GM19240 (cell line): ENCODE results near the gene KAT7.
A peak's percentile ranks its signal among the peaks of the same experiment; 100 is the strongest.

Source experiments
- DNase-seq: peaks from one replicate; pipeline ENCODE4 v3.0.0; 2011; ENCODE audit warnings: low spot score; ENCODE audit not compliant: insufficient read length

Gene KAT7

DNA sequence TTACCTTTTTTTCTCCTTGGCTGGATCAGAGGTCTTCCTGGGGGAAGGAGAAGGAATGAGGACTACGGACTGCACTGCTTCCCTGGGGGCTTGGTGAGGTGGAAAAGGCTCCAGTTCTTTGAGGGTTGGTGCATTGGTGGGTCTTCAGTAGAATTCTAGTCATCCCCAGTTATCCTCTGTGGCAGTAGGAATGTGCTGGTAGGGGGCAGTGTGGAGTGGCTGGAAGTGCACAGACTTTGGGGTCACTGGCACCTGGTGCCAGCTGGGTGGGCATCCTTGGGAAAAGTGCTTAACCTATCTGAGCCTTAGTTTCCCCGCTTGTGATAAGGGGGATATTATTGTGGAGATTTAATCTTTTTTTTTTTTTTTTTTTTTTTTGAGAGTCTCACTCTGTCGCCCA is 53.1 kb downstream of the KAT7 start:
- no peak for DNase-seq

- no peak for DNase-seq
Measured at GRCh38 chr17:49842371-49842770, 53.9 kb downstream of the KAT7 start.

- no peak for DNase-seq
Measured at GRCh38 chr17:49842846-49843245, 54.4 kb downstream of the KAT7 start.

DNA sequence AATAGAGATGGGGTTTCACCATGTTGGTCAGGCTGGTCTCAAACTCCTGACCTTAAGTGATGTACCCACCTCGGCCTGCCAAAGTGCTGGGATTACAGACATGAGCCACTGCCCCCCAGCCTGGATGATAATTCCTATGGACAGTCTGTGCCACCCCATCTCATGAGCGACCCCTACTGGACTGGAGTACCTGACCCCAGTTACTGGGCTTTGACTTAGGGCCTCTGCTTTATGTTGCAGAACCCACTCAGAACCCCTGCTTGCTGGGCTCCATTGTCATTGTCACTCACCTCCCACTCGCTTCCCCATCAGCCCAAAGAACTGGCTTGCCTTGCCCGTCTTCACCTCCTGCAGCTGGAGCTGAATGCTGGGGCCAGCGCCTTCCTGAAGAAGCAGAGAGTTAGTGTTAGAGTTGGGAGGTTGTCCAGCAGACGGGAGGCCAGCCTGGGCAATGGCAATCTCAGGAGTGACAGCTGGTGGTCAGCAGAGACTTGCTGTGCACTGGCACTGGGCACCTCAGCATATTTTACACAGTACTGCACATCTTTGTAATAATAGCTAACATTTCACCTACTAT is 55.4 kb downstream of the KAT7 start:
- DNase-seq: no peak

DNA sequence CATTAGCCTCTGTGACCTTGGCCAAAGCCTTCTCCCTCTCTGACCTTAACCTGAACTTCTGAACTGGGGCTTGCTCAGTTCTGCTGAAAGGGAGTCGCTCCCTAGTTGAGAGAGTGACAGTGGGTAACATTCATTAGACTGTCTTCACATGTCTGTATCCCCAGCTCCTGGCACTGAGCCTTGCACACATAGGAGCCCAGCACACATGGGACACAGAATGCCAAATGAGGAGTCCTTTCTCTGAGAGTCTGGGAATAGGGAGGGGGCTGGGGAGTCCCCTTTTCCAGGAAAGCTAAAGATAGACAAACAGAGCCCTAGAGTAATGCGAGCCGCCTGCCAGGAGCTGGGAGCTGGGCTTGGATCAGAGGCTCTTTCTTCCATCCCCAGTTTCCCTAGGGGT is 56.8 kb downstream of the KAT7 start:
- DNase-seq: no peak

DNA sequence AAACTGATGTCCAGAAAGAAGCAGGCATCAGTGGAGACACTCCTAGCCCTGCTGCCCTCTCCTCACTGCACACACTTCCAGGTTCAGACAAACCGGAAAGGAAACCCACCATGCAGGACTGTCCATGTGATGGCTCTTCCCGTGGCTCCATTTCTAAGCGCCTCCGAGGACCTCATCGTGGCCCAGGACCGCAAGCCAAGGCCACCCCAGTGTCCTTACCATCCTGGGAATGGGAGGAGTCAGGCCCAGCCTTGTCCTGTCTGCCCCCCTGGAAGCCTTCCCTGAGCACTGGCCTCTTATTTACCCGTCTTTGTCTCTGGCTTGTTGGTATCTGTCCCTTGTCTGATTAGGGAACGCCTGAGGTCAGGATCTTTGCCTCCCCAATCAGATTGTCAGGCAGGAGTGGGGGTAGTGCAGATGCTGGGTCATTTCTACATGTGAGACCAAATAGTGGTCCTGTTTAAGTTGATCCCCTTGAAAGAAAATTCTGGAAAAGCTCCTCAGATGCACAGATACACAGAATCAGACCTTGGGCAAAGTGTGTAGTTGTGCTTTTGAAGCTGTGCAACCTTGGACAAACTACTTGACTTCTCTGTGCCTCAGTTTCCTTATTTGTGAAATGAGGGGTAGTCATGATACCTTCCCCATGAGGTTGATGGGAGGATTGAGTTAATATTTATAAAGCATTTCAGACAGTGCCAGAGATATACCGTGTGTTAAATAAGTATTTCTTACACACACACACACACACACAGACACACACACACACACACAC is 58.6 kb downstream of the KAT7 start:
- DNase-seq: no peak

GRCh38 chr17:49848019-49848473 is 59.6 kb downstream of the KAT7 start, which contains the start of gene TAC4:
TSS of gene TAC4 (minus strand) at chr17:49848069. CDS start at chr17:49848017, 52 bp downstream.
- no peak for DNase-seq

DNA sequence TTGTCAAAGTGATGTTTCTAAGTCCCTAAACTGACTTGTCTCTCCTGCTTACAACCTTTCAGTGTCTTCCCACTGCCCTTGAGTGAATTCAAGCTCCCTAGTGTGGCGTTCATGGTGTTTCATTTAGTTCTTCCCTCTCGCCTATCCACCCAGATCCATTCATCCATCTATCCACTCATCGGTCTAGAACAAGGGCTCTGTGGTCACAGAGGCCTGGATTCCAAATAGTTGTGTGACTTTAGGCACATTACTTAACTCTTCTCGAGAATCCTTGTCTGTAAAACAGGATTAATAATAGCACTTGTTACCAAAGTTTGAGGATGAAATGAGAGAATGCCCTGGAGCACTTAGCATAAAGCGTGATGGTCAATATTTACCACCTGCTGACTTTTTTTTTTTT is 60.3 kb downstream of the KAT7 start:
- DNase-seq: no peak

GRCh38 chr17:49850218-49850610 is 61.7 kb downstream of the KAT7 start:
- no peak for DNase-seq

- DNase-seq: no peak
Measured at GRCh38 chr17:49850772-49851386, 62.4 kb downstream of the KAT7 start.

- no peak for DNase-seq
Measured at GRCh38 chr17:49851387-49852291, 63.2 kb downstream of the KAT7 start.

DNA sequence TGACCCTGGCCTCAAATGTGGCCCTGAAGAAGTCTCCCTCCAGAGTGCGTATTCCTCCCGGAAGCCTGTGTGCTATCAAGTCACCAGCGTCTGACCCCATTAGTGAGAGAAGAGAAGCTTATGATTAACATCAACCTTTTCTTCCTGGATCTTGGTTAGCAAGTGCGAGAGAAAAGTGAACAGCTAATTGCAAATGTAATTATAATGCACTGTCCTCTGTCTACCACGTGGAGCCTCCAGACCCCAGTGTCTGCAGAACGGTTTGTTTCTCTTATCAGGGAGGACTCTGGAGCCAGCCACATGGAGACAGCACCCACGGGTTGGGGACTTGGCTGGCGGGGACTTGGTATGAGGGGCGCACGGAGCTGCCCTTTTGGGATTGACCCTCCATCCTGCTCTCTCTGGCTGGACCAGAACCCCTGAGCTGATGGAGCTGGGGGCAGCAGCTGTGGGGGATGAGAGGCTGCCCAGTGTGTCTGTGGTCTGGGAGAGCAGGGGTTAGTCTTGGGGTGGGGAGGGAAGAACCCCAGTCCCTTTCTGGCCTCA is 65.1 kb downstream of the KAT7 start:
- DNase-seq: no peak

DNA sequence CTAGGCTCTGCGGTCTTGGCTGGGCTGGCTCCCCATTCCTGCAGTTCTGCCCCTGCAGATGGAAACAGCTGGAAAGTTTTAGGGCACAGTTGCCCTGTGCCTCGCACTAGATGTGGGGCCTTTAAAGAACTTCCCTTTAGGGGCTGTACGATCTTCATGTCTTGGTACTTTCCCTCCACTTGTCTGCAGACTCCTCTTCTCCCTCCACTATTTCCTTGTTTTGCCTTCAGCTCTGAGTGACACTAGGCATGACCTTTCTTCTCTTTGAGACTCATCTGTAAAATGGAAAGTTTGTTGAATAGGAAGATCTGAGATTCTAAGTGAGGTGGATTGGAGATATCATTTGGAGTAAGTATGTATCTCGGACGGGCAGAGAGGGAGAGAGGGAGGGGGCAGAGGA is 65.6 kb downstream of the KAT7 start:
- no peak for DNase-seq

DNA sequence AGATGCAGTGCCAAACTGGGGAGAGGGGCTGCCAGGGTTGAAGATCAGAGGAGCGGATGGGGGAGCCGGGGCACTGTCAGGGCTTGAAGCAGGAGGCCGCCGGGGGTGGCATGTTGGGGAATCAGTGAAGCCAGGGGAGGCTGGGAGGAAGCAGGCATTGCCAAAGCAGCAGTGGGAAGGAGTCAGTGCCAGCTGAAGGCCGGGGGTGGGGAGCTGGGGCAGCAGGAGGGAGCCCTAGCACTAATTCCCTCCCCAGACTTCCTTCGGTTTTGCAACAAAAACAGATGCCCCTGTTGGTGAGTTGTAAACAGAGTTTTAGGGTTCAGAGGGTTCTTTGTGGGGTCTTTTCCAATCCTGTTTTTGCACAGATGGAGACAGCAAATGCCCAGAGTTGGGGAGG is 70.3 kb downstream of the KAT7 start:
- no peak for DNase-seq

DNA sequence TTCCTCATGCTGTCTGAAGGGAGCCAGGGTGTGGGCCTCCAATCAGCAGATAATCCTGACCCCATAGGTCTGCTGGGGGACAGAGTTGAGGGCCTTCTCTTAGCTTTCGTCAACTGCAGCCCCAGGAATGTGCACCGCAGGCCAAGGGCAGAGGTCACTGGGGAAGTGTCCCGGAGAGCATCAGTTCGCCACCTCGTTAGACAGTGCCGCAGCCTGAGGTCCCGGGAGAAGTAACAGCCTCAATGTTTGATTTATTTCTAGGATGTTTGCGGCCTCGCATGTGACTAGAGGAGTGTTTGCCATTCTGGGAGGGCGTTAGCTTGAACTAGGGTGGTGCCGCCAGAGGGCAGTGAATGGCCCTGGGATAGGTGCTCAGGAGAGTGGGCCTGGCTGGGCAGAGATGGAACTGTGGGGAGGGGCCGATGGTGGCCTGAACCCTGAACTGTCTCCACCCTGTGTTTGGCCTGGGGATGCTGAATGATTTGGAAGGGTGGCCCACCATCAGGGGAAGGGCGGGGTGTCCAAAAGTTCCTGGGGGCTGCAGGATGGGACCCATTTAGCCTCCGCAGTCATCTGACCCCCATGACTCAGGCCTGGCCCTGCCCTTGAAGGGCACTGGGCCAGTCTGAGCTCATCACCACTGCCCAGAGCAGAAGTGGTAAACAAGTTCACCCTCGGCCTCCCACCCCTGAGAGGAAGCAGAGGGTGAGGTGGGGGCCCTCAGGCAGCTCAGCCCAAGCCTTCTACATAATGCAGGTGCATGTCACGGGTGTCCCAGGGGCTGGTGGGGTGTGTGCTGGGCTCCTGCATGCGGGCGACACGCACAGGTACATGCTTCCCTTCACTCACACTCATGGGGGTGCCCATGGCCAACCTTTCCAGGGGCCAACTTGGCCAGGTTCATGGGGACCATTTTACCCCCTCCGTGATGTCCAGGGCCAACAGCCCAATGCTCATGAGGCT is 71.8 kb downstream of the KAT7 start:
- DNase-seq: no peak

- peak; percentile 56 for DNase-seq
Measured at GRCh38 chr17:49861150-49861884, 72.8 kb downstream of the KAT7 start.

DNA sequence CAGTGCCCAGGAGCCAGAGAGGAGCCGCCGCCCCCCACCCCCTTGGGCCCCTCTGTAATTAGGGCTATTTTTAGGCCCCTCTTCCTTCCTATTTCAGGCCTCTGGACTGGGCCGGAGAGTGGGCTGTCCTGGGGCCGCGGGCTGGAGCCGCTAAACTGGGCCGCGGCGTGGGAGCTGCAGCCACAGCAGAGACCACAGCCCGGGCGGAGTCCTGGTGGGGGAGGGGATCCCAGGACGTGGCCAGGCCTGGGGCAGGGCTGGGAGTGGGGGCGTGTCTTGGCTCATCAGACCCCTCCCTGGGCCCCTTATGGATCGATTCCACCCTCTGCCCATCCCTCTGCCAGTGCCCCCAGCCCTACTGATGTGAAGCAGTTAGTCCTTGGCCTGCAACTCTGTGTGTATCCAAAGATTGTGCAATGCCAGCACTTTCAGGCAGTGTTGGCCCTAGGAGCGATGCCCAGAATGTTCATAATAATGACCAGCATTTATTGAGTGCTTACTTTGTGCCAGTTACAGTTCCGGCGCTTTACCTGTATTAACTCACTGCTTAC is 74.4 kb downstream of the KAT7 start:
- no peak for DNase-seq

DNA sequence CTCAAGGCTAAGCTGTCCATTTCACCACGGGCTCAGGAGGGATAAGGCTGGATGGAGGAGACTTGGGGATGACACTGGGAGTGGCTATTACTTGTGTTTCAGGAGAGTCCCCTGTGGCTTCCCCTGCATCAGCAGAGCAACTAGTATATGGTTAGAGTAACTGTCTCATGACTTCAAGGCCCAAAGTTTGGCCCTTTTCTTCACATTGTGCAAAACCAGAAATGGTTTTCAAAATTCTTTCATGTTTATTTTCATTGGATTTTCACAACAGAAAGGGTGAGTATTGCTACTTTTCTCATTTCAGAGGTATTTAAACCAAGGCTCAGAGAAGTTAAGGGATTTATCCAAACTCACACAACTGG is 77.5 kb downstream of the KAT7 start:
- DNase-seq: no peak

DNA sequence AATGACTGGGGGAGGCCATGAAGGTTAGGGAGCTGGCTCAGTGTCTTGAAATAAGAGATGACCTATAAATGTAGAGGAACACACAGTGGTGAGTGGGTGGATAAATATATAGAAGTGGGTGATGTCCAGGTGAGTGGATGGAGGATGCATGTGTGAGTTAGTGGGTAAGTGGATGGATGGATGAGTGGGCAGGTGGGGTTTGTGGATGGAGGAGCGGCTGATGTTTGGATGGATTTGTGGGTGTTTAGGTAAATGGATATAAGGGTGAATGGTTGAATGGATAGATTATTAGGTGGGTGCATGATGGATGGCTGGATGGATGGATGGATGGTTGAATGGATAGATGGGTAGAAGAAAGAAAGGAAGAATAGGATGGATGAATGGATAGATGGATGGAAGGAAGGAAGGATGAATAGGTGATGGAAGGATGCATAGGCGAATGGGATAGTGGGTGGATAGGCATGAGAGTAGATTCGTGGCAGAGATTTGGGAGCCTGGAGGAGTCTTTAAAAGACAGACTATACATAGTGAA is 78.5 kb downstream of the KAT7 start:
- DNase-seq: no peak
